Cardiac muscle cell (in vitro differentiated cells and primary cell): ENCODE results near the gene THBD. TPM values are rescaled to one million over a fixed set of nuclear protein-coding genes. Genes with fewer than 3 reads are reported as not detected.

Experiments
- DNase-seq, 2 donors: peaks; one replicate each; pipeline versions ENCODE4 v3.0.0 to v3.0.0-alpha.2; 2010 to 2017; ENCODE audit warnings: low read depth in 1 of 2, low spot score in 1 of 2
- H3K27ac ChIP-seq: fragments of 200-600 bp; sonication (generic); 2 replicates; pipeline ENCODE4 v1.5.1; 2016
- H3K27me3 ChIP-seq: fragments of 200-600 bp; sonication (generic); 2 replicates; pipeline ENCODE4 v1.6.0; 2016; ENCODE audit warnings: control low read depth
- H3K36me3 ChIP-seq: fragments of 200-600 bp; sonication (generic); 2 replicates; pipeline ENCODE4 v1.5.1; 2016; ENCODE audit warnings: control low read depth
- H3K4me1 ChIP-seq: fragments of 200-600 bp; sonication (generic); 2 replicates; pipeline ENCODE4 v1.8.1; 2017; ENCODE audit warnings: low read depth, mild to moderate bottlenecking, mixed run types
- H3K4me3 ChIP-seq: fragments of 200-600 bp; sonication (generic); 2 replicates; pipeline ENCODE4 v1.5.1; 2016; ENCODE audit warnings: mild to moderate bottlenecking
- H3K9me3 ChIP-seq: fragments of 200-600 bp; sonication (generic); 2 replicates; pipeline ENCODE4 v1.5.1; 2017; ENCODE audit warnings: low read depth, mild to moderate bottlenecking, control low read depth
- CTCF ChIP-seq: IDR thresholded peaks from 2 replicates; pipeline ENCODE4 v1.5.1; 2012; ENCODE audit warnings: low read depth, mild to moderate bottlenecking, low read length
- polyA plus RNA-seq: library from polyadenylated mRNA; unstranded; fragments of >200 nt; fragmentation: Nextera tagmentation; extraction: Ambion mirVana; gene quantifications from 2 replicates; pipeline ENCODE4 v1.2.1, GENCODE V29; 2016
- total RNA-seq: library from RNA; depleted of rRNA; stranded (reverse); fragments of >200 nt; gene quantifications from 2 replicates; pipeline ENCODE4 v1.2.3, GENCODE V29; 2016

The THBD gene
- total and polyA plus RNA-seq, 2 experiments from 2014 or later = 0.04 to 0.54 TPM

GRCh38 chr20:23091721-23092383 lies 42.4 kb upstream of the THBD start:
- Histone ChIP-seq H3K36me3 (no peaks in the 10 kb centered on the region), H3K9me3 (no peaks in the 10 kb centered on the region), H3K27me3 (no peaks in the 10 kb centered on the region), H3K4me1 (peaks cover 16% of the 10 kb centered on the region), H3K4me3 (no peak overlapping the region), H3K27ac (peak overlapping the region; percentile 49)
- peak in 1 of 2 donors; percentile 13 for DNase-seq
- TF ChIP-seq CTCF = no peak

GRCh38 chr20:23090878-23091277 lies 41.4 kb upstream of the THBD start:
- H3K9me3 ChIP-seq = no peaks in the 10 kb centered on the region
- no peak overlapping the region for H3K27ac ChIP-seq
- no peak for DNase-seq
- H3K4me3 ChIP-seq = no peak overlapping the region
- H3K27me3 ChIP-seq = no peaks in the 10 kb centered on the region
- no peaks in the 10 kb centered on the region for H3K36me3 ChIP-seq
- no peak for TF ChIP-seq CTCF
- H3K4me1 ChIP-seq = peaks cover 16% of the 10 kb centered on the region

- H3K27me3 ChIP-seq = no peaks in the 10 kb centered on the region
- H3K27ac ChIP-seq = no peak overlapping the region
- no peak for DNase-seq
- H3K9me3 ChIP-seq = no peaks in the 10 kb centered on the region
- TF ChIP-seq CTCF = no peak
- no peaks in the 10 kb centered on the region for H3K36me3 ChIP-seq
- no peak overlapping the region for H3K4me3 ChIP-seq
- peaks cover 16% of the 10 kb centered on the region for H3K4me1 ChIP-seq
These were observed 40.7 kb upstream of the THBD start for GRCh38 chr20:23090147-23090546.

- H3K4me1 ChIP-seq = peaks cover 16% of the 10 kb centered on the region
- no peak for DNase-seq
- H3K9me3 ChIP-seq = no peaks in the 10 kb centered on the region
- no peaks in the 10 kb centered on the region for H3K36me3 ChIP-seq
- no peak for TF ChIP-seq CTCF
- H3K27me3 ChIP-seq = no peaks in the 10 kb centered on the region
- H3K27ac ChIP-seq = no peak overlapping the region
- no peak overlapping the region for H3K4me3 ChIP-seq
These were observed 39.4 kb upstream of the THBD start for GRCh38 chr20:23088866-23089265.

- peaks cover 24% of the 10 kb centered on the region for H3K4me1 ChIP-seq
- no peak for TF ChIP-seq CTCF
- no peaks in the 10 kb centered on the region for H3K27me3 ChIP-seq
- H3K36me3 ChIP-seq = no peaks in the 10 kb centered on the region
- no peak overlapping the region for H3K27ac ChIP-seq
- DNase-seq = no peak
- H3K4me3 ChIP-seq = no peak overlapping the region
- H3K9me3 ChIP-seq = no peaks in the 10 kb centered on the region
These were observed 38.2 kb upstream of the THBD start for GRCh38 chr20:23087587-23088251.
